ENCODE data around the gene PCSK1. TPM values are rescaled to one million over a fixed set of nuclear protein-coding genes. Genes with fewer than 3 reads are reported as not detected.

The PCSK1 gene
- not detected in 2 replicates for total RNA-seq

DNA sequence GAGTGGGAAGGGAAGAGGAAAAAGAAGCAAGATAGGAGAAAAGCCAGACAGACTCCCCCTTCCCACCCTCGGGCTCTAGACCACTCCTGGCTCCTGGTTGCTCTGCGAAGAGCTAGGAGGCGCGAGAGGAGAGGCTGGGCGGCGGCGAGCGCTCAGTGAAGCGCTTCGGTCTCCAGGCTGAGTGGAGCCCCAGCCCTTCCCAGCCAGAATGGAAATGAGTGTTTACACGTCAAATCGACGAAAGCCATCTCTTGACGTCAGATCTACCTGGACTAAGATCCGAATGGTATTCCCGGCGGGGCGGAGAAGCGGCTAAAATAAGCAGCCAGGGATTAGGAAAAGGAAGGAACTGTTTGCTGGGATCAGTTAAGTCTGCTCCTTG, at the start of gene PCSK1:
PCSK1 (minus strand) TSS at position 183 of the 382 bp plus-strand sequence. CDS start 206 bp downstream, outside the sequence.

Other genes with a start within 250 kb of the PCSK1 start
- gene CAST, start 229.1 kb upstream of the PCSK1 start, total RNA-seq, result 171 and 248 TPM in 2 replicates